ENCODE data around the gene APBB2. TPM values are rescaled to one million over a fixed set of nuclear protein-coding genes. Genes with fewer than 3 reads are reported as not detected.

Gene APBB2
- total and polyA plus RNA-seq, 4 donors: 4.8 to 31.5 (median 11.2) TPM

- WGBS: 95% methylated on average over 1 of the region's 1 CpG
- no peak overlapping the region for H3K9ac ChIP-seq (ENCODE audit: low read depth in 1 of 2, low read length in 2 of 2)
- no peaks in the 10 kb centered on the region for H3K9me3 ChIP-seq (ENCODE audit: control insufficient read depth in 4 of 4, low read length in 3 of 4)
- peaks cover 0 to 23% (median 6%) of the 10 kb centered on the region in 4 donors for H3K4me1 ChIP-seq (ENCODE audit: control insufficient read depth in 4 of 4, insufficient read depth in 4 of 4, low read length in 3 of 4)
- no peak for DNase-seq (ENCODE audit: low spot score)
- H3K4me3 ChIP-seq (ENCODE audit: low read depth in 1 of 3, low read length in 3 of 3): no peak overlapping the region
- no peaks in the 10 kb centered on the region for H3K36me3 ChIP-seq (ENCODE audit: control insufficient read depth in 4 of 4, insufficient read depth in 3 of 4, low read depth in 1 of 4, low read length in 3 of 4)
- TF ChIP-seq YY1 (IDR thresholded peaks at IDR 0.05): no peak
- no peak for TF ChIP-seq EGR1 (IDR thresholded peaks at IDR 0.05; ENCODE audit: low read depth in 2 of 2)
- no peak for TF ChIP-seq ZBTB33 (IDR thresholded peaks at IDR 0.05)
- TF ChIP-seq REST (IDR thresholded peaks at IDR 0.05): no peak
- no peak for TF ChIP-seq GABPA (IDR thresholded peaks at IDR 0.05 in 1 of 2, conservative IDR thresholded peaks at IDR 0.05 in 1 of 2)
- TF ChIP-seq, protein P1, sequence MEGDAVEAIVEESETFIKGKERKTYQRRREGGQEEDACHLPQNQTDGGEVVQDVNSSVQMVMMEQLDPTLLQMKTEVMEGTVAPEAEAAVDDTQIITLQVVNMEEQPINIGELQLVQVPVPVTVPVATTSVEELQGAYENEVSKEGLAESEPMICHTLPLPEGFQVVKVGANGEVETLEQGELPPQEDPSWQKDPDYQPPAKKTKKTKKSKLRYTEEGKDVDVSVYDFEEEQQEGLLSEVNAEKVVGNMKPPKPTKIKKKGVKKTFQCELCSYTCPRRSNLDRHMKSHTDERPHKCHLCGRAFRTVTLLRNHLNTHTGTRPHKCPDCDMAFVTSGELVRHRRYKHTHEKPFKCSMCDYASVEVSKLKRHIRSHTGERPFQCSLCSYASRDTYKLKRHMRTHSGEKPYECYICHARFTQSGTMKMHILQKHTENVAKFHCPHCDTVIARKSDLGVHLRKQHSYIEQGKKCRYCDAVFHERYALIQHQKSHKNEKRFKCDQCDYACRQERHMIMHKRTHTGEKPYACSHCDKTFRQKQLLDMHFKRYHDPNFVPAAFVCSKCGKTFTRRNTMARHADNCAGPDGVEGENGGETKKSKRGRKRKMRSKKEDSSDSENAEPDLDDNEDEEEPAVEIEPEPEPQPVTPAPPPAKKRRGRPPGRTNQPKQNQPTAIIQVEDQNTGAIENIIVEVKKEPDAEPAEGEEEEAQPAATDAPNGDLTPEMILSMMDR (IDR thresholded peaks at IDR 0.05; ENCODE audit: low read depth, low read length, missing input control): no peak
- no peak for TF ChIP-seq HNF4A (conservative IDR thresholded peaks at IDR 0.05)
- TF ChIP-seq HNF4G (IDR thresholded peaks at IDR 0.05): no peak
- no peak for TF ChIP-seq JUND (IDR thresholded peaks at IDR 0.05)
- no peak for TF ChIP-seq TAF1 (conservative IDR thresholded peaks at IDR 0.05)
- TF ChIP-seq FOXA2 (IDR thresholded peaks at IDR 0.05): no peak
- no peak for TF ChIP-seq RAD21 (IDR thresholded peaks at IDR 0.05)
- TF ChIP-seq RXRA (IDR thresholded peaks at IDR 0.05): no peak
- no peak for TF ChIP-seq FOXA1 (IDR thresholded peaks at IDR 0.05)
- no peak for TF ChIP-seq NR2F2 (IDR thresholded peaks at IDR 0.05)
- TF ChIP-seq SP1 (IDR thresholded peaks at IDR 0.05): no peak
- no peak for TF ChIP-seq ATF3 (IDR thresholded peaks at IDR 0.05)
- no peaks in the 10 kb centered on the region for H3K27me3 ChIP-seq (ENCODE audit: control insufficient read depth in 4 of 4, insufficient read depth in 4 of 4, low read length in 3 of 4)
- H3K27ac ChIP-seq (ENCODE audit: low read depth in 1 of 2, low read length in 2 of 2): no peak overlapping the region
These were observed 137.9 kb downstream of the APBB2 start for GRCh38 chr4:41076481-41076880.

DNA sequence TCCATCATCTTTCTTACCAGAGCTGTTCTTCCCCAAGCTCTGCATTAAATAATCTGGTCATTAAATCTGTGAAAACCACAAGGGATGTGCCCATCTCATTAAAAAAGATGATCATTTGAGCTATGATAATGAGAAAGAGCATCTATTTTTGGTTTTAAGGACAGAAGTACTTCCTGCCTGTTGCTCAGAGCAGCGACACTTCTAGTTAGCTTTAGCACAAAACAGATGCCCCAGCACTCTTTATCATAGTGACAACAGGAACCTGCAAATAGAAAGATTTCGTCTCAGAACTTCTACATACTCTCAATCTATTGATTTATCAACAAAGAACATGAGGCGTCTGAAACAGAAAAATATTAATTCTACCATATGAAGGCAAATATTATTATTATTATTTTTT, 140.1 kb downstream of the APBB2 start:
- Histone ChIP-seq H3K4me3 (ENCODE audit: low read depth in 1 of 3, low read length in 3 of 3) (no peak overlapping the region), H3K27ac (ENCODE audit: low read depth in 1 of 2, low read length in 2 of 2) (no peak overlapping the region), H3K4me1 (ENCODE audit: control insufficient read depth in 4 of 4, insufficient read depth in 4 of 4, low read length in 3 of 4) (peaks cover 0 to 23% (median 7%) of the 10 kb centered on the region in 4 donors), H3K27me3 (ENCODE audit: control insufficient read depth in 4 of 4, insufficient read depth in 4 of 4, low read length in 3 of 4) (no peaks in the 10 kb centered on the region), H3K9me3 (ENCODE audit: control insufficient read depth in 4 of 4, low read length in 3 of 4) (no peaks in the 10 kb centered on the region), H3K9ac (ENCODE audit: low read depth in 1 of 2, low read length in 2 of 2) (no peak overlapping the region), H3K36me3 (ENCODE audit: control insufficient read depth in 4 of 4, insufficient read depth in 3 of 4, low read depth in 1 of 4, low read length in 3 of 4) (no peaks in the 10 kb centered on the region)
- TF ChIP-seq RAD21 (IDR thresholded peaks at IDR 0.05) (no peak), SP1 (IDR thresholded peaks at IDR 0.05) (no peak), NR2F2 (IDR thresholded peaks at IDR 0.05) (no peak), FOXA2 (IDR thresholded peaks at IDR 0.05) (no peak), TAF1 (conservative IDR thresholded peaks at IDR 0.05) (no peak), JUND (IDR thresholded peaks at IDR 0.05) (no peak), YY1 (IDR thresholded peaks at IDR 0.05) (no peak), GABPA (IDR thresholded peaks at IDR 0.05 in 1 of 2, conservative IDR thresholded peaks at IDR 0.05 in 1 of 2) (no peak), HNF4G (IDR thresholded peaks at IDR 0.05) (no peak), REST (IDR thresholded peaks at IDR 0.05) (no peak)
- no peak for DNase-seq (ENCODE audit: low spot score)
- WGBS: 72% methylated on average over 3 of the region's 3 CpGs

Measured in liver (tissue), 9 donors.